Pulmonary artery endothelial cell (primary cell): ENCODE results near the gene CALN1. TPM values are rescaled to one million over a fixed set of nuclear protein-coding genes. Genes with fewer than 3 reads are reported as not detected.
"Not testable (repeated sequence)": the region's sequence is repeated elsewhere in the genome, so short reads cannot be mapped to it uniquely, and the experiment has no call there.

Experiments
- DNase-seq: peaks from one replicate; pipeline ENCODE4 v3.0.0-alpha.2; 2011; ENCODE audit warnings: low read depth, low spot score
- total RNA-seq: library from RNA; depleted of rRNA; stranded (reverse); fragments of >200 nt; gene quantifications from 2 replicates; pipeline ENCODE4 v1.2.3, GENCODE V29; 2014

CALN1 gene
- total RNA-seq: not detected in 2 replicates

GRCh38 chr7:72412121-72412618 is at the start of gene CALN1:
Gene CALN1 (minus strand): TSS chr7:72412338.
- DNase-seq: not testable (repeated sequence)

GRCh38 chr7:72453471-72453870 is 41.3 kb upstream of the CALN1 start:
- DNase-seq: no peak

- DNase-seq: no peak
These were observed 35.5 kb upstream of the CALN1 start for GRCh38 chr7:72447465-72448204.

GRCh38 chr7:72446591-72447462 is 34.7 kb upstream of the CALN1 start:
- no peak for DNase-seq

GRCh38 chr7:72446131-72446530 is 34.0 kb upstream of the CALN1 start:
- no peak for DNase-seq

GRCh38 chr7:72445580-72445979 is 33.4 kb upstream of the CALN1 start:
- DNase-seq: no peak

GRCh38 chr7:72445075-72445474 is 32.9 kb upstream of the CALN1 start:
- DNase-seq: no peak

GRCh38 chr7:72444026-72444776 is 32.1 kb upstream of the CALN1 start:
- DNase-seq: no peak

- DNase-seq: no peak
These were observed 29.7 kb upstream of the CALN1 start for GRCh38 chr7:72441791-72442190.

GRCh38 chr7:72438491-72438890 is 26.4 kb upstream of the CALN1 start:
- DNase-seq: no peak

- DNase-seq: no peak
These were observed 25.5 kb upstream of the CALN1 start for GRCh38 chr7:72437610-72438009.

GRCh38 chr7:72437061-72437585 is 25.0 kb upstream of the CALN1 start:
- DNase-seq: no peak

- no peak for DNase-seq
These were observed 23.9 kb upstream of the CALN1 start for GRCh38 chr7:72435925-72436480.

- no peak for DNase-seq
These were observed 23.2 kb upstream of the CALN1 start for GRCh38 chr7:72435366-72435765.

GRCh38 chr7:72430531-72430930 is 18.4 kb upstream of the CALN1 start:
- DNase-seq: no peak

- DNase-seq: no peak
These were observed 17.2 kb upstream of the CALN1 start for GRCh38 chr7:72429316-72429715.

- DNase-seq: no peak
These were observed 4.7 kb upstream of the CALN1 start for GRCh38 chr7:72416846-72417245.

- DNase-seq: no peak
These were observed 3.4 kb upstream of the CALN1 start for GRCh38 chr7:72415586-72415985.

- no peak for DNase-seq
These were observed 1.7 kb upstream of the CALN1 start for GRCh38 chr7:72413886-72414285.

- DNase-seq: no peak
These were observed 1.2 kb upstream of the CALN1 start for GRCh38 chr7:72413290-72413689.

GRCh38 chr7:72411419-72411818 is 719 bp downstream of the CALN1 start:
- no peak for DNase-seq
